GM23338 (cell line): ENCODE data around the gene RMI2. TPM values are rescaled to one million over a fixed set of nuclear protein-coding genes. Genes with fewer than 3 reads are reported as not detected.
A peak's percentile ranks its signal among the peaks of the same experiment; 100 is the strongest.

ENCODE experiments used
- ATAC-seq: fragments of 200-7000 bp; cut with Tn5 transposase; 3 replicates; pipeline ENCODE4 v1.9.1; 2020
- DNase-seq: peaks from one replicate; pipeline ENCODE4 v3.0.0-alpha.2; 2015; ENCODE audit warnings: low spot score
- H2AFZ ChIP-seq: fragments of 200-600 bp; sonication (generic); 2 replicates; pipeline ENCODE4 v1.8.0; 2016; ENCODE audit warnings: antibody characterized with exemption, mild to moderate bottlenecking, moderate library complexity
- H3F3A ChIP-seq: fragments of 200-600 bp; sonication (generic); replicated peaks from 2 replicates; pipeline ENCODE4 v1.8.0; 2017; ENCODE audit warnings: antibody characterized with exemption, mixed run types, low read depth
- H3K27ac ChIP-seq: fragments of 200-600 bp; sonication (generic); 2 replicates; pipeline ENCODE4 v1.6.1; 2016; ENCODE audit warnings: low read depth
- H3K27me3 ChIP-seq: fragments of 200-600 bp; sonication (generic); 2 replicates; pipeline ENCODE4 v1.8.0; 2016; ENCODE audit warnings: mild to moderate bottlenecking, mixed run types, moderate library complexity; ENCODE audit not compliant: insufficient read depth
- H3K36me3 ChIP-seq: fragments of 200-600 bp; sonication (generic); 2 replicates; pipeline ENCODE4 v1.8.0; 2016; ENCODE audit warnings: mild to moderate bottlenecking; ENCODE audit not compliant: insufficient read depth
- H3K4me1 ChIP-seq: fragments of 200-600 bp; sonication (generic); 2 replicates; pipeline ENCODE4 v1.8.0; 2016; ENCODE audit warnings: mild to moderate bottlenecking, moderate library complexity; ENCODE audit not compliant: insufficient read depth
- H3K4me2 ChIP-seq: fragments of 200-600 bp; sonication (generic); 2 replicates; pipeline ENCODE4 v1.7.1; 2017; ENCODE audit warnings: mixed run types
- H3K4me3 ChIP-seq: fragments of 200-600 bp; sonication (generic); 2 replicates; pipeline ENCODE4 v1.6.1; 2016; ENCODE audit warnings: mixed run types
- H3K79me2 ChIP-seq: fragments of 200-600 bp; sonication (generic); replicated peaks from 2 replicates; pipeline ENCODE4 v1.8.0; 2017; ENCODE audit warnings: mild to moderate bottlenecking; ENCODE audit not compliant: insufficient read depth
- H3K9me2 ChIP-seq: fragments of 200-600 bp; sonication (generic); 2 replicates; pipeline ENCODE4 v1.8.0; 2017; ENCODE audit not compliant: insufficient read depth
- H4K20me1 ChIP-seq: fragments of 200-600 bp; sonication (generic); replicated peaks from 2 replicates; pipeline ENCODE4 v1.8.0; 2017; ENCODE audit warnings: mild to moderate bottlenecking; ENCODE audit not compliant: insufficient read depth
- H3K27ac Mint-ChIP-seq: 2 replicates; pipeline ENCODE4 v1.8.0; 2020; ENCODE audit warnings: inconsistent platforms, mild to moderate bottlenecking, moderate library complexity, mixed read lengths
- H3K27me3 Mint-ChIP-seq: 3 replicates; pipeline ENCODE4 v1.8.0; 2022; ENCODE audit warnings: low read depth, mild to moderate bottlenecking, moderate library complexity, mixed read lengths, inconsistent platforms; ENCODE audit not compliant: insufficient read depth, poor library complexity
- H3K36me3 Mint-ChIP-seq: 3 replicates; pipeline ENCODE4 v1.8.0; 2021; ENCODE audit warnings: low read depth, mild to moderate bottlenecking, inconsistent platforms, moderate library complexity, mixed read lengths
- H3K4me1 Mint-ChIP-seq: 3 replicates; pipeline ENCODE4 v1.8.0; 2020; ENCODE audit warnings: mild to moderate bottlenecking, inconsistent platforms, mixed read lengths
- H3K4me3 Mint-ChIP-seq: 3 replicates; pipeline ENCODE4 v1.8.0; 2021; ENCODE audit warnings: moderate library complexity, mild to moderate bottlenecking, inconsistent platforms, mixed read lengths
- H3K9me3 Mint-ChIP-seq: 3 replicates; pipeline ENCODE4 v1.8.0; 2020; ENCODE audit warnings: moderate library complexity, mild to moderate bottlenecking, inconsistent platforms, mixed read lengths
- CREB1 ChIP-seq: fragments of 250-450 bp; sonication (Bioruptor Pico); IDR thresholded peaks from 2 replicates; pipeline ENCODE4 v1.5.0; 2020; ENCODE audit warnings: low read depth, mild to moderate bottlenecking, moderate library complexity
- EZH2 ChIP-seq: fragments of 200-600 bp; sonication (generic); IDR thresholded peaks from one replicate; pipeline ENCODE4 v1.8.0; 2017; ENCODE audit warnings: antibody characterized with exemption, mild to moderate bottlenecking, low read depth; ENCODE audit not compliant: unreplicated experiment
- EZH2phosphoT487 ChIP-seq: fragments of 200-600 bp; sonication (generic); IDR thresholded peaks from one replicate; pipeline ENCODE4 v1.8.1; 2018; ENCODE audit warnings: antibody characterized with exemption; ENCODE audit not compliant: unreplicated experiment
- JUNB ChIP-seq: IDR thresholded peaks from one replicate; pipeline ENCODE4 v1.6.1; 2016; ENCODE audit warnings: antibody characterized with exemption; ENCODE audit not compliant: unreplicated experiment
- NANOG ChIP-seq: IDR thresholded peaks from 2 replicates; pipeline ENCODE4 v1.6.1; 2016; ENCODE audit warnings: antibody characterized with exemption, borderline replicate concordance
- POLR2AphosphoS5 ChIP-seq: IDR thresholded peaks from 2 replicates; pipeline ENCODE4 v1.6.1; 2016; ENCODE audit warnings: antibody characterized with exemption, low read depth
- STAT1 ChIP-seq: IDR thresholded peaks from one replicate; pipeline ENCODE4 v1.6.1; 2016; ENCODE audit warnings: antibody characterized with exemption; ENCODE audit not compliant: unreplicated experiment
- ZNF114 ChIP-seq: fragments of 250-450 bp; sonication (Bioruptor Pico); IDR thresholded peaks from 2 replicates; pipeline ENCODE4 v1.5.0; 2020; ENCODE audit warnings: mild to moderate bottlenecking, moderate library complexity
- ZNF331 ChIP-seq: fragments of 250-450 bp; sonication (Bioruptor Pico); IDR thresholded peaks from 2 replicates; pipeline ENCODE4 v1.5.0; 2020; ENCODE audit warnings: low read depth, mild to moderate bottlenecking, moderate library complexity
- polyA plus RNA-seq: library from polyadenylated mRNA; unstranded; fragments of >200 nt; fragmentation: Nextera tagmentation; extraction: Ambion mirVana; gene quantifications from 2 replicates; pipeline ENCODE4 v1.2.1, GENCODE V29; 2016
- total RNA-seq: library from RNA; depleted of rRNA; stranded (reverse); fragments of >200 nt; shearing (Covaris generic); gene quantifications from 2 replicates; pipeline ENCODE4 v1.2.3, GENCODE V29; 2014
- TF ChIP-seq, protein P1 (sequence below): IDR thresholded peaks from one replicate; pipeline ENCODE4 v1.6.1; 2018; ENCODE audit warnings: antibody characterized with exemption; ENCODE audit not compliant: unreplicated experiment
- TF ChIP-seq, protein P2 (sequence below): fragments of 250-450 bp; sonication (Bioruptor Pico); IDR thresholded peaks from 2 replicates; pipeline ENCODE4 v1.5.0; 2020; ENCODE audit warnings: mild to moderate bottlenecking, moderate library complexity
- TF ChIP-seq, protein P3 (sequence below), 2 experiments: fragments of 200-600 bp in 1 of 2; sonication (generic) in 1 of 2; conservative IDR thresholded peaks; 2 replicates each; pipeline versions ENCODE4 v1.5.1 to v1.6.1; 2016 to 2017; ENCODE audit warnings: antibody characterized with exemption in 2 of 2, low read depth in 2 of 2, mild to moderate bottlenecking in 2 of 2, moderate library complexity in 1 of 2
- TF ChIP-seq, protein P4 (sequence below): IDR thresholded peaks from 2 replicates; pipeline ENCODE4 v1.6.1; 2016; ENCODE audit warnings: antibody characterized with exemption

Gene RMI2
- total and polyA plus RNA-seq, 2 experiments from 2014 or later: 98.2 to 108 TPM

DNA sequence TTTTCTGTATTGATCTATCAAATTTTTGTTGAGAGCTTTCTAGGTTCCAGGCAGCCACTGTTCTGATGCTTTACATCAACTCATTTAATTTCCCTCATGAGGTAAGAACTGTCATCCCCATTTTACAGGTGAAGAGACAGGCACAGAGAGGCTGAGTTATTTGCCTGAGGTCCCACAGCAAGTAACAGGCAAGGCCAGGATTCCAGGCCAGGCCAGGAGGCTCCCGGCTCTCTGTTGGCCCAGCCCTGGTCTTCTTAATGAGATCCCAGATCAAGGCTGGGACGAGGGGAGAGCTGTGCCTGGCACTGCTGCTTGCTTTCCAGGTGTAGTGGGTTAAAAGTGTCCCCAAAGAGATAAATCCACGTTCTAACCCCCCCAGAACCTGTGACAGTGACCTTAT, 22.4 kb upstream of the RMI2 start:
- H3K36me3 ChIP-seq: no peaks in the 10 kb centered on the region
- H3K4me3 Mint-ChIP-seq: no peak overlapping the region
- peaks cover 21% of the 10 kb centered on the region for H3F3A ChIP-seq
- no peaks in the 10 kb centered on the region for H3K27me3 ChIP-seq
- TF ChIP-seq STAT1: no peak
- TF ChIP-seq, protein P1, sequence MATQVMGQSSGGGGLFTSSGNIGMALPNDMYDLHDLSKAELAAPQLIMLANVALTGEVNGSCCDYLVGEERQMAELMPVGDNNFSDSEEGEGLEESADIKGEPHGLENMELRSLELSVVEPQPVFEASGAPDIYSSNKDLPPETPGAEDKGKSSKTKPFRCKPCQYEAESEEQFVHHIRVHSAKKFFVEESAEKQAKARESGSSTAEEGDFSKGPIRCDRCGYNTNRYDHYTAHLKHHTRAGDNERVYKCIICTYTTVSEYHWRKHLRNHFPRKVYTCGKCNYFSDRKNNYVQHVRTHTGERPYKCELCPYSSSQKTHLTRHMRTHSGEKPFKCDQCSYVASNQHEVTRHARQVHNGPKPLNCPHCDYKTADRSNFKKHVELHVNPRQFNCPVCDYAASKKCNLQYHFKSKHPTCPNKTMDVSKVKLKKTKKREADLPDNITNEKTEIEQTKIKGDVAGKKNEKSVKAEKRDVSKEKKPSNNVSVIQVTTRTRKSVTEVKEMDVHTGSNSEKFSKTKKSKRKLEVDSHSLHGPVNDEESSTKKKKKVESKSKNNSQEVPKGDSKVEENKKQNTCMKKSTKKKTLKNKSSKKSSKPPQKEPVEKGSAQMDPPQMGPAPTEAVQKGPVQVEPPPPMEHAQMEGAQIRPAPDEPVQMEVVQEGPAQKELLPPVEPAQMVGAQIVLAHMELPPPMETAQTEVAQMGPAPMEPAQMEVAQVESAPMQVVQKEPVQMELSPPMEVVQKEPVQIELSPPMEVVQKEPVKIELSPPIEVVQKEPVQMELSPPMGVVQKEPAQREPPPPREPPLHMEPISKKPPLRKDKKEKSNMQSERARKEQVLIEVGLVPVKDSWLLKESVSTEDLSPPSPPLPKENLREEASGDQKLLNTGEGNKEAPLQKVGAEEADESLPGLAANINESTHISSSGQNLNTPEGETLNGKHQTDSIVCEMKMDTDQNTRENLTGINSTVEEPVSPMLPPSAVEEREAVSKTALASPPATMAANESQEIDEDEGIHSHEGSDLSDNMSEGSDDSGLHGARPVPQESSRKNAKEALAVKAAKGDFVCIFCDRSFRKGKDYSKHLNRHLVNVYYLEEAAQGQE: no peak
- TF ChIP-seq POLR2AphosphoS5: no peak
- no peak for TF ChIP-seq ZNF114
- no peak for TF ChIP-seq EZH2
- TF ChIP-seq, protein P2, sequence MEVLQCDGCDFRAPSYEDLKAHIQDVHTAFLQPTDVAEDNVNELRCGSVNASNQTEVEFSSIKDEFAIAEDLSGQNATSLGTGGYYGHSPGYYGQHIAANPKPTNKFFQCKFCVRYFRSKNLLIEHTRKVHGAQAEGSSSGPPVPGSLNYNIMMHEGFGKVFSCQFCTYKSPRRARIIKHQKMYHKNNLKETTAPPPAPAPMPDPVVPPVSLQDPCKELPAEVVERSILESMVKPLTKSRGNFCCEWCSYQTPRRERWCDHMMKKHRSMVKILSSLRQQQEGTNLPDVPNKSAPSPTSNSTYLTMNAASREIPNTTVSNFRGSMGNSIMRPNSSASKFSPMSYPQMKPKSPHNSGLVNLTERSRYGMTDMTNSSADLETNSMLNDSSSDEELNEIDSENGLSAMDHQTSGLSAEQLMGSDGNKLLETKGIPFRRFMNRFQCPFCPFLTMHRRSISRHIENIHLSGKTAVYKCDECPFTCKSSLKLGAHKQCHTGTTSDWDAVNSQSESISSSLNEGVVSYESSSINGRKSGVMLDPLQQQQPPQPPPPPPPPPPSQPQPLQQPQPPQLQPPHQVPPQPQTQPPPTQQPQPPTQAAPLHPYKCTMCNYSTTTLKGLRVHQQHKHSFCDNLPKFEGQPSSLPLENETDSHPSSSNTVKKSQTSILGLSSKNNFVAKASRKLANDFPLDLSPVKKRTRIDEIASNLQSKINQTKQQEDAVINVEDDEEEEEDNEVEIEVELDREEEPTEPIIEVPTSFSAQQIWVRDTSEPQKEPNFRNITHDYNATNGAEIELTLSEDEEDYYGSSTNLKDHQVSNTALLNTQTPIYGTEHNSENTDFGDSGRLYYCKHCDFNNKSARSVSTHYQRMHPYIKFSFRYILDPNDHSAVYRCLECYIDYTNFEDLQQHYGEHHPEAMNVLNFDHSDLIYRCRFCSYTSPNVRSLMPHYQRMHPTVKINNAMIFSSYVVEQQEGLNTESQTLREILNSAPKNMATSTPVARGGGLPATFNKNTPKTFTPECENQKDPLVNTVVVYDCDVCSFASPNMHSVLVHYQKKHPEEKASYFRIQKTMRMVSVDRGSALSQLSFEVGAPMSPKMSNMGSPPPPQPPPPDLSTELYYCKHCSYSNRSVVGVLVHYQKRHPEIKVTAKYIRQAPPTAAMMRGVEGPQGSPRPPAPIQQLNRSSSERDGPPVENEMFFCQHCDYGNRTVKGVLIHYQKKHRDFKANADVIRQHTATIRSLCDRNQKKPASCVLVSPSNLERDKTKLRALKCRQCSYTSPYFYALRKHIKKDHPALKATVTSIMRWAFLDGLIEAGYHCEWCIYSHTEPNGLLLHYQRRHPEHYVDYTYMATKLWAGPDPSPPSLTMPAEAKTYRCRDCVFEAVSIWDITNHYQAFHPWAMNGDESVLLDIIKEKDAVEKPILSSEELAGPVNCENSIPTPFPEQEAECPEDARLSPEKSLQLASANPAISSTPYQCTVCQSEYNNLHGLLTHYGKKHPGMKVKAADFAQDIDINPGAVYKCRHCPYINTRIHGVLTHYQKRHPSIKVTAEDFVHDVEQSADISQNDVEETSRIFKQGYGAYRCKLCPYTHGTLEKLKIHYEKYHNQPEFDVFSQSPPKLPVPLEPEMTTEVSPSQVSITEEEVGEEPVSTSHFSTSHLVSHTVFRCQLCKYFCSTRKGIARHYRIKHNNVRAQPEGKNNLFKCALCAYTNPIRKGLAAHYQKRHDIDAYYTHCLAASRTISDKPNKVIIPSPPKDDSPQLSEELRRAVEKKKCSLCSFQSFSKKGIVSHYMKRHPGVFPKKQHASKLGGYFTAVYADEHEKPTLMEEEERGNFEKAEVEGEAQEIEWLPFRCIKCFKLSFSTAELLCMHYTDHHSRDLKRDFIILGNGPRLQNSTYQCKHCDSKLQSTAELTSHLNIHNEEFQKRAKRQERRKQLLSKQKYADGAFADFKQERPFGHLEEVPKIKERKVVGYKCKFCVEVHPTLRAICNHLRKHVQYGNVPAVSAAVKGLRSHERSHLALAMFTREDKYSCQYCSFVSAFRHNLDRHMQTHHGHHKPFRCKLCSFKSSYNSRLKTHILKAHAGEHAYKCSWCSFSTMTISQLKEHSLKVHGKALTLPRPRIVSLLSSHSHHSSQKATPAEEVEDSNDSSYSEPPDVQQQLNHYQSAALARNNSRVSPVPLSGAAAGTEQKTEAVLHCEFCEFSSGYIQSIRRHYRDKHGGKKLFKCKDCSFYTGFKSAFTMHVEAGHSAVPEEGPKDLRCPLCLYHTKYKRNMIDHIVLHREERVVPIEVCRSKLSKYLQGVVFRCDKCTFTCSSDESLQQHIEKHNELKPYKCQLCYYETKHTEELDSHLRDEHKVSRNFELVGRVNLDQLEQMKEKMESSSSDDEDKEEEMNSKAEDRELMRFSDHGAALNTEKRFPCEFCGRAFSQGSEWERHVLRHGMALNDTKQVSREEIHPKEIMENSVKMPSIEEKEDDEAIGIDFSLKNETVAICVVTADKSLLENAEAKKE: no peak
- TF ChIP-seq EZH2phosphoT487: no peak
- no peak for TF ChIP-seq JUNB
- TF ChIP-seq, protein P3, sequence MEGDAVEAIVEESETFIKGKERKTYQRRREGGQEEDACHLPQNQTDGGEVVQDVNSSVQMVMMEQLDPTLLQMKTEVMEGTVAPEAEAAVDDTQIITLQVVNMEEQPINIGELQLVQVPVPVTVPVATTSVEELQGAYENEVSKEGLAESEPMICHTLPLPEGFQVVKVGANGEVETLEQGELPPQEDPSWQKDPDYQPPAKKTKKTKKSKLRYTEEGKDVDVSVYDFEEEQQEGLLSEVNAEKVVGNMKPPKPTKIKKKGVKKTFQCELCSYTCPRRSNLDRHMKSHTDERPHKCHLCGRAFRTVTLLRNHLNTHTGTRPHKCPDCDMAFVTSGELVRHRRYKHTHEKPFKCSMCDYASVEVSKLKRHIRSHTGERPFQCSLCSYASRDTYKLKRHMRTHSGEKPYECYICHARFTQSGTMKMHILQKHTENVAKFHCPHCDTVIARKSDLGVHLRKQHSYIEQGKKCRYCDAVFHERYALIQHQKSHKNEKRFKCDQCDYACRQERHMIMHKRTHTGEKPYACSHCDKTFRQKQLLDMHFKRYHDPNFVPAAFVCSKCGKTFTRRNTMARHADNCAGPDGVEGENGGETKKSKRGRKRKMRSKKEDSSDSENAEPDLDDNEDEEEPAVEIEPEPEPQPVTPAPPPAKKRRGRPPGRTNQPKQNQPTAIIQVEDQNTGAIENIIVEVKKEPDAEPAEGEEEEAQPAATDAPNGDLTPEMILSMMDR (conservative IDR thresholded peaks at IDR 0.05; ENCODE audit: low read depth in 2 of 2): no peak
- TF ChIP-seq ZNF331 (CRISPR knock-in tag): no peak
- TF ChIP-seq NANOG: no peak
- TF ChIP-seq, protein P4, sequence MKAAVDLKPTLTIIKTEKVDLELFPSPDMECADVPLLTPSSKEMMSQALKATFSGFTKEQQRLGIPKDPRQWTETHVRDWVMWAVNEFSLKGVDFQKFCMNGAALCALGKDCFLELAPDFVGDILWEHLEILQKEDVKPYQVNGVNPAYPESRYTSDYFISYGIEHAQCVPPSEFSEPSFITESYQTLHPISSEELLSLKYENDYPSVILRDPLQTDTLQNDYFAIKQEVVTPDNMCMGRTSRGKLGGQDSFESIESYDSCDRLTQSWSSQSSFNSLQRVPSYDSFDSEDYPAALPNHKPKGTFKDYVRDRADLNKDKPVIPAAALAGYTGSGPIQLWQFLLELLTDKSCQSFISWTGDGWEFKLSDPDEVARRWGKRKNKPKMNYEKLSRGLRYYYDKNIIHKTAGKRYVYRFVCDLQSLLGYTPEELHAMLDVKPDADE: no peak
- TF ChIP-seq CREB1 (CRISPR knock-in tag): no peak
- no peak overlapping the region for H3K27ac ChIP-seq
- DNase-seq: no peak
- H3K27ac Mint-ChIP-seq: peak overlapping the region; percentile 4; the same call in 1 of the 2 replicates
- peaks cover 8% of the 10 kb centered on the region; the same call in 1 of the 2 replicates for H3K79me2 ChIP-seq
- H3K4me1 Mint-ChIP-seq: peaks cover 28% of the 10 kb centered on the region
- ATAC-seq: no peak
- H3K9me3 Mint-ChIP-seq: no peaks in the 10 kb centered on the region
- H3K4me3 ChIP-seq: no peak overlapping the region
- H2AFZ ChIP-seq: no peak overlapping the region
- no peak overlapping the region for H3K4me2 ChIP-seq
- peaks cover 18% of the 10 kb centered on the region for H3K4me1 ChIP-seq
- H3K9me2 ChIP-seq: no peaks in the 10 kb centered on the region
- peaks cover 28% of the 10 kb centered on the region for H3K36me3 Mint-ChIP-seq
- H3K27me3 Mint-ChIP-seq: peaks cover 29% of the 10 kb centered on the region
- H4K20me1 ChIP-seq: no peaks in the 10 kb centered on the region
